Rectal smooth muscle tissue (tissue), 1 donor: Measurements from ENCODE around the gene RASD2.

Experiments used
- H3K27ac ChIP-seq: one replicate; pipeline ENCODE4 v1.7.0; 2013; ENCODE audit warnings: low read depth, low read length, inconsistent platforms
- H3K27me3 ChIP-seq: one replicate; pipeline ENCODE4 v1.7.0; 2013; ENCODE audit warnings: low read length; ENCODE audit not compliant: control insufficient read depth, insufficient read depth
- H3K36me3 ChIP-seq: one replicate; pipeline ENCODE4 v1.7.0; 2013; ENCODE audit warnings: low read length; ENCODE audit not compliant: control insufficient read depth, insufficient read depth
- H3K4me1 ChIP-seq: one replicate; pipeline ENCODE4 v1.7.0; 2013; ENCODE audit warnings: low read length; ENCODE audit not compliant: control insufficient read depth, insufficient read depth
- H3K4me3 ChIP-seq: one replicate; pipeline ENCODE4 v1.7.0; 2013; ENCODE audit warnings: low read length
- H3K9ac ChIP-seq: one replicate; pipeline ENCODE4 v1.7.0; 2013; ENCODE audit warnings: low read length

The RASD2 gene

DNA sequence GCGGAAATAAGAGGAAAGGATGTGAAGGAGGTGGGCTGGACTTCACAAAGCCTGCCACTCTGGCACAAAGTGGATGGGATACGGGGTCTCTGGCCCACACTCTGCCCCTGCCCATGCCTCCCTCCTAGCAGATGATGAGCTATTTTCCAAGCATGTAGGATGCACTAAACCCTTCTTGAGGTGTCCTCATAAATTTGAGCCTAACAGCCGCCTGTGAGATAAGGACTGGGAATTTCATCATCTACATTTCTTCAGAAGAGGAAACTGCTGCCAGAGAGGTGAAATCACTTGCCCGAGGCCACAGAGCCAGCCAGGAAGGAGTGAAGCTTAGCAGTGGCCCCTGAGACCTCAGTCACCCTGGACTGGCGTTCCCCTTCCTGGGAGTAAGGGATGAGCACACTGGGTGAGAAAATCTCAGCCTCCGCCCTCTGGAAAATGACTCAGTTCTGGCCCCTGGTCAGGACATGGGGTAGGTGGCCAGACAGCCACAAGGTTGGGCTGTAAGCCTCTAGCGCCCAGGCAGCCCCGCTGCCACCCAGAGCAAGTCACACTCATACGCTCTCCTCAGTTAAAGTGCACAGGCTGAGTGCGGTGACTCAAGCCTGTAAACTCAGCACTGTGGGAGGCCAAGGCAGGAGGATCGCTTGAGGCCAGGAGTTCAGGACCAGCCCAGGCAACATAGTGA is 48.6 kb downstream of the RASD2 start:
- H3K36me3 ChIP-seq: no peaks in the 10 kb centered on the region
- H3K27ac ChIP-seq: no peak overlapping the region
- no peak overlapping the region for H3K4me3 ChIP-seq
- peaks cover 26% of the 10 kb centered on the region for H3K4me1 ChIP-seq
- no peak overlapping the region for H3K9ac ChIP-seq
- no peaks in the 10 kb centered on the region for H3K27me3 ChIP-seq

DNA sequence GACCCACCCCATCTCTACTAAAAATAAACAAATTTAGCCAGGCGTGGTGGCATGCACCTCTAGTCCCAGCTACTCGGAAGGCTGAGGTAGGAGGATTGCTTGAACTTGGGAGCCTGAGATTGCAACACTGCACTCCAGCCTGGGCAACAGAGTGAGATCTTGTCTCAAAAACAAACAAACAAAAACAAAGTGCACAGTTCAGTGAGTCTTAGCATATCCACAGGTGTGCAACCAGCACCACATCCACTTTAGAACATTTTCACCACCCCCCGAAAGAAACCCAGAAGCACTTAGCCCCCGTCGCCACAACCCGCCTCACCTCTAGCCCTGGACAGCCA is 49.1 kb downstream of the RASD2 start:
- no peaks in the 10 kb centered on the region for H3K27me3 ChIP-seq
- H3K4me3 ChIP-seq: no peak overlapping the region
- no peaks in the 10 kb centered on the region for H3K36me3 ChIP-seq
- no peak overlapping the region for H3K27ac ChIP-seq
- H3K9ac ChIP-seq: no peak overlapping the region
- H3K4me1 ChIP-seq: peaks cover 26% of the 10 kb centered on the region

DNA sequence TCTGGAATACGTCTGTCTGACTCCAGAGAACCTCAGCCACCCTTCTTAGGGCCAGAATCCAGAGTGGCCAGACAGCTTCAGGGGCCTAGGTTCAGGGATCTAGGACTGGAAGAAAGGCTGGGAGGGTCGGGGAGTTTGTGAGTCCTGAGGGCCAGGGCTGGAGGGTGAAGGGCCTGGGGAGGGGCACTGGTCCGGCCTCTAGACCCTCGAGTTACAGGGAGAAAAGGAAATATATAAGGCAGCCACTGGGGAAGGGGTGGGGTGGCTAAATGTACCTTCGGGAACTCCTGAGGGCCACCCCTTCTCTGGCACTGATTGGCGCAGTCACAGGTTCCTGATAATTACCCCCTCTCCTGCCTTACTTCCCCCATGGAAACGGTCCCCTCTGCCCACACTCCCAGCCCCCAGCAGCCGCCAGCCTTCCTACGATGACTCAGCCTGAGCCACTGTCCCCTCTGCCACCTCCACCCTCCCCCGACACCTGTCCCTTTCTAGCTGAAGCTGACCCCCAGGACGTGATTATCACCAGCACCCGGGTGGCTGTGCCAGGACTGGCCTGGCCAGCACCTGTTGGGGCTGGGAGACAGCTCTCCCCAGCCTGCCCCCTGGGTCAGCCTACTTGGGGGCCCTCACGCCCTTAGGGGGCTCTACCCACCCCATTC is 50.1 kb downstream of the RASD2 start:
- H3K4me3 ChIP-seq: no peak overlapping the region
- H3K4me1 ChIP-seq: peaks cover 26% of the 10 kb centered on the region
- H3K36me3 ChIP-seq: no peaks in the 10 kb centered on the region
- H3K9ac ChIP-seq: no peak overlapping the region
- H3K27ac ChIP-seq: no peak overlapping the region
- no peaks in the 10 kb centered on the region for H3K27me3 ChIP-seq

DNA sequence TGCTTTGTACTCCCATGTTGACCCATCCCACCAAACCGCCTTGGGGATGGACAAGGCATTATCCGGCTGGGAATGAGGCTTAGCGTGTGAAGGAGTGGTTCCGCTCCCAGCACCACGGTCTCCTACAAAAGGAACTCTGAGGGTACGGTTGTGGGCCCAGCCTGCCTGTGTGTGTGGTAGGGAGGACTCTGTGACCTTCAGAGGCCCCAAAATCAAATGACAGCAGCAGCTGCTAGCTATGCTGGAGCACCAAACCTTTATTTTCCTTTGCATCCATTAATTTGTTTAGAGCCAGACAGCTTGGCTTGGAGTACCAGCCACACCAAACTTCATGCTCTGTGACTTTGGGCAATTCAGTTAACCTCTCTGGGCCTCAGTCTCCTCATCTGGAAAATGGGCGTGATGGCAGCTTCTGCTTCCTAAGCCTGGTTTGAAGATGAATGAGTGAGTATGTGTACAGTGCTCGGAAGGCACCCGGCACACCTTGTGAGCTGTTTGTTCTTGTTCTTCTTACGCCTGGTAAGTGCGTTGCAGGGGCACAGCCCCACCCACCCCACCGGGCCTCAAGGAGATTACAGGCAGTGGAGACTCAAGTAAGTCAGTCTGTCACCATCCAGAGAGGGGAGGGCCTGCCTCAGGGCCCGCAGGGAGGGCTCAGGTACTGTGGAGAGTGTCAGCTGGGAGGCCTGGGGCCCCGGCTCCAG is 51.2 kb downstream of the RASD2 start:
- H3K4me3 ChIP-seq: no peak overlapping the region
- peak overlapping the region; percentile 77 for H3K27ac ChIP-seq
- no peaks in the 10 kb centered on the region for H3K27me3 ChIP-seq
- no peaks in the 10 kb centered on the region for H3K36me3 ChIP-seq
- H3K4me1 ChIP-seq: peaks cover 30% of the 10 kb centered on the region
- H3K9ac ChIP-seq: no peak overlapping the region

- Histone ChIP-seq H3K4me1 (peaks cover 27% of the 10 kb centered on the region), H3K27me3 (no peaks in the 10 kb centered on the region), H3K27ac (peak overlapping the region; percentile 77), H3K36me3 (no peaks in the 10 kb centered on the region), H3K4me3 (no peak overlapping the region), H3K9ac (no peak overlapping the region)
Observed at GRCh38 chr22:35592418-35592967, 51.9 kb downstream of the RASD2 start.

- no peaks in the 10 kb centered on the region for H3K27me3 ChIP-seq
- H3K4me3 ChIP-seq: no peak overlapping the region
- peaks cover 28% of the 10 kb centered on the region for H3K4me1 ChIP-seq
- no peak overlapping the region for H3K9ac ChIP-seq
- peak overlapping the region; percentile 77 for H3K27ac ChIP-seq
- no peaks in the 10 kb centered on the region for H3K36me3 ChIP-seq
Observed at GRCh38 chr22:35593071-35593890, 52.6 kb downstream of the RASD2 start.

DNA sequence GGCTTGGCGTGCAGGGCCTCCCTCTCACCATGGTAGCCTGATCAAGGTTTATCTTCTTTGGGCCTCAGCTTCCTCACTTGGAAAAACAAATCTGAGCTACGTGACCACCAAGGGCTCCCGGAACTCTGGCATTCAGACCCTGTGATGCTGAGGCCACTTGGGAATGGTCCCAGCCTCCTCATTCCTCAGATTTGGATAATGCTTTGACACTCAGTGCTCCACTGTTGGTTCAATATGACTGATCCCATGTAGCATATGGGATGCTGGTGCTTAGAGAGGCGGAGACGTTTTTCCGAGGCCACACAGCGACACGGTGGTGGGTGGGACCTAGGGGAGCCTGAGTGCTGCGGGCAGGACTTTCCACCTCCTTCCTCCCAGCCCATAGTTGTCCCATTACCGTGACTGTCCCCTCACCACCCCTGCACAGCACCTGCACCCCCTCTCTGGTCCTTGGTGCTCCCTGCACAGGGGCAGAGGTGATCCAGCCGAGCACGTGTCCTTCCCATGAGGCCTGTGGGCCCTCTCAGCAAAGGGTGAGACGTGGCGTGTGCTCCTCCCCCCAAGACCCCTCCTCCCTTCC is 53.4 kb downstream of the RASD2 start:
- Histone ChIP-seq H3K9ac (no peak overlapping the region), H3K27me3 (no peaks in the 10 kb centered on the region), H3K4me3 (no peak overlapping the region), H3K4me1 (peaks cover 28% of the 10 kb centered on the region), H3K36me3 (no peaks in the 10 kb centered on the region), H3K27ac (peak overlapping the region; percentile 77)

- no peak overlapping the region for H3K4me3 ChIP-seq
- H3K27ac ChIP-seq: no peak overlapping the region
- no peaks in the 10 kb centered on the region for H3K27me3 ChIP-seq
- no peak overlapping the region for H3K9ac ChIP-seq
- H3K36me3 ChIP-seq: no peaks in the 10 kb centered on the region
- H3K4me1 ChIP-seq: peaks cover 28% of the 10 kb centered on the region
Observed at GRCh38 chr22:35594686-35595085, 54.1 kb downstream of the RASD2 start.

GRCh38 chr22:35596821-35597220 is 56.2 kb downstream of the RASD2 start:
- Histone ChIP-seq H3K9ac (no peak overlapping the region), H3K27ac (peak overlapping the region; percentile 65), H3K4me3 (no peak overlapping the region), H3K36me3 (no peaks in the 10 kb centered on the region), H3K4me1 (peaks cover 28% of the 10 kb centered on the region), H3K27me3 (no peaks in the 10 kb centered on the region)

DNA sequence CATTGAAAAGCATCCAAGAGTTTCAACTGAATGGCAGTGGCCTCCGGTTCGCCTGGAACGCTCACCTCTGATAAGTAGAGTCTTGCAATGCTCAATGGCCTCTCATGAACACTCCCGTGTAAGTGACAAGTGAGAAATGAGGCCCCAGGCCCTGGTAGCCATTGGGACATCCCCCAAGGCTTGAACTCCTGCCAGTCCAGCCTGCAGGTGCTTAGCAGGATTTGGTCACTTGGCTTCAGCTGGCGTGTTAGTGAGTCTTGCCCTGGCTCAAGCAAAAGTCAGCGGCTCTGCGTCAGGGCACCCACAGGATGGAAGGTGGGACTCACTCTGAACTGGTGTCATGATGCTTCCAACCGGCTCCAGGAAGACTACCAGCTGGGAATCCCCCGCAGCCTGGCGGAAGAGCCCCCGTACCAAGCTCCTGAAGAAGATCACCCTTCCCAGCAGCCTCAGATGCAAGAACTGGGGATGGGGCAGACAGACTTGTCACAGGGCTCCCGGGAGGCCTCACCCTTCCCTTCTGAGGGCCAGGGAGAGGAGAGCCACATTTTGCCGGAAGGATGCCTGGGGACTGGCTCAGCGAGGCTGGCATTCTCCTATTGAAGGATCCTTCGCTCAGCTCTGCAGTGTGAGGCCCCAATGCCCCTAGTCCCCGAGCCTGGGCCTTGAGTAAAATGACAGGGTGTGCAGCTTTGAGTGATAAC is 57.2 kb downstream of the RASD2 start:
- peak overlapping the region; percentile 28 for H3K27ac ChIP-seq
- H3K4me3 ChIP-seq: no peak overlapping the region
- H3K36me3 ChIP-seq: no peaks in the 10 kb centered on the region
- H3K4me1 ChIP-seq: peaks cover 23% of the 10 kb centered on the region
- H3K9ac ChIP-seq: no peak overlapping the region
- H3K27me3 ChIP-seq: no peaks in the 10 kb centered on the region

- Histone ChIP-seq H3K36me3 (no peaks in the 10 kb centered on the region), H3K27me3 (no peaks in the 10 kb centered on the region), H3K4me3 (no peak overlapping the region), H3K9ac (no peak overlapping the region), H3K27ac (no peak overlapping the region), H3K4me1 (peaks cover 20% of the 10 kb centered on the region)
Observed at GRCh38 chr22:35598396-35598710, 57.7 kb downstream of the RASD2 start.
